ENCODE data around the gene TBCD. TPM values are rescaled to one million over a fixed set of nuclear protein-coding genes. Genes with fewer than 3 reads are reported as not detected.

TBCD gene
- total RNA-seq, 1 experiment from 2014 or later, result 29.6 TPM

- BruUV-seq (replicated peaks), result no TSS peak
- Histone ChIP-seq H3K27me3 (ENCODE audit: low read length) (no peaks in the 10 kb centered on the region), H3K4me3 (ENCODE audit: low read length) (no peak overlapping the region), H3K36me3 (ENCODE audit: low read depth, low read length) (no peaks in the 10 kb centered on the region), H2AFZ (ENCODE audit: low read length) (no peak overlapping the region), H3K27ac (ENCODE audit: low read length) (no peak overlapping the region), H3K9me3 (ENCODE audit: low read length) (no peaks in the 10 kb centered on the region), H4K20me1 (ENCODE audit: low read length) (no peaks in the 10 kb centered on the region), H3F3A (ENCODE audit: low read length, unreplicated experiment) (no peaks in the 10 kb centered on the region), H3K4me1 (ENCODE audit: insufficient read depth, low read length) (no peaks in the 10 kb centered on the region), H3K9ac (ENCODE audit: low read length) (no peak overlapping the region), H3K9me2 (replicated peaks; ENCODE audit: low read length) (no peaks in the 10 kb centered on the region), H3K4me2 (ENCODE audit: low read length) (no peak overlapping the region), H3K79me2 (ENCODE audit: low read length) (no peaks in the 10 kb centered on the region)
- DNase-seq, result no peak
- TF ChIP-seq EZH2 (IDR thresholded peaks at IDR 0.05; ENCODE audit: low read length, unreplicated experiment) (no peak), CTCF (conservative IDR thresholded peaks at IDR 0.05; ENCODE audit: low read depth, low read length) (no peak), EZH2phosphoT487 (IDR thresholded peaks at IDR 0.05; ENCODE audit: borderline replicate concordance, low read length) (no peak)
- intact Hi-C loops (cut with micrococcal nuclease), result no loop called here
- POLR2A ChIA-PET (ENCODE audit: unreplicated experiment), result no interaction called here
- CTCF ChIA-PET, result no interaction called here
- no peak for ATAC-seq
These were observed 93.4 kb downstream of the TBCD start for GRCh38 chr17:82845163-82845807.

- ChIA-PET CTCF (no interaction called here), POLR2A (ENCODE audit: unreplicated experiment) (no interaction called here)
- Histone ChIP-seq H2AFZ (ENCODE audit: low read length) (no peak overlapping the region), H3K9me2 (replicated peaks; ENCODE audit: low read length) (no peaks in the 10 kb centered on the region), H3K4me3 (ENCODE audit: low read length) (no peak overlapping the region), H4K20me1 (ENCODE audit: low read length) (no peaks in the 10 kb centered on the region), H3K79me2 (ENCODE audit: low read length) (no peaks in the 10 kb centered on the region), H3F3A (ENCODE audit: low read length, unreplicated experiment) (no peaks in the 10 kb centered on the region), H3K9me3 (ENCODE audit: low read length) (no peaks in the 10 kb centered on the region), H3K27me3 (ENCODE audit: low read length) (no peaks in the 10 kb centered on the region), H3K4me2 (ENCODE audit: low read length) (no peak overlapping the region), H3K4me1 (ENCODE audit: insufficient read depth, low read length) (no peaks in the 10 kb centered on the region), H3K9ac (ENCODE audit: low read length) (no peak overlapping the region), H3K36me3 (ENCODE audit: low read depth, low read length) (no peaks in the 10 kb centered on the region), H3K27ac (ENCODE audit: low read length) (no peak overlapping the region)
- BruUV-seq (replicated peaks), result no TSS peak
- intact Hi-C loops (cut with micrococcal nuclease), result no loop called here
- ATAC-seq, result no peak
- TF ChIP-seq EZH2phosphoT487 (IDR thresholded peaks at IDR 0.05; ENCODE audit: borderline replicate concordance, low read length) (no peak), EZH2 (IDR thresholded peaks at IDR 0.05; ENCODE audit: low read length, unreplicated experiment) (no peak), CTCF (conservative IDR thresholded peaks at IDR 0.05; ENCODE audit: low read depth, low read length) (no peak)
- no peak for DNase-seq
These were observed 94.3 kb downstream of the TBCD start for GRCh38 chr17:82846061-82846691.

GRCh38 chr17:82848022-82848592 is 96.2 kb downstream of the TBCD start:
- H3K9ac ChIP-seq (ENCODE audit: low read length), result no peak overlapping the region

More at GRCh38 chr17:82848022-82848592, 96.2 kb downstream of the TBCD start:
- Histone ChIP-seq H3K36me3 (ENCODE audit: low read depth, low read length) (no peaks in the 10 kb centered on the region), H3K4me1 (ENCODE audit: insufficient read depth, low read length) (no peaks in the 10 kb centered on the region), H3K27ac (ENCODE audit: low read length) (no peak overlapping the region), H3K4me3 (ENCODE audit: low read length) (no peak overlapping the region), H3K27me3 (ENCODE audit: low read length) (no peaks in the 10 kb centered on the region), H2AFZ (ENCODE audit: low read length) (no peak overlapping the region), H3K79me2 (ENCODE audit: low read length) (no peaks in the 10 kb centered on the region), H3K9me3 (ENCODE audit: low read length) (no peaks in the 10 kb centered on the region), H3K9me2 (replicated peaks; ENCODE audit: low read length) (no peaks in the 10 kb centered on the region), H3F3A (ENCODE audit: low read length, unreplicated experiment) (no peaks in the 10 kb centered on the region), H4K20me1 (ENCODE audit: low read length) (no peaks in the 10 kb centered on the region), H3K4me2 (ENCODE audit: low read length) (no peak overlapping the region)
- TF ChIP-seq EZH2 (IDR thresholded peaks at IDR 0.05; ENCODE audit: low read length, unreplicated experiment) (no peak), EZH2phosphoT487 (IDR thresholded peaks at IDR 0.05; ENCODE audit: borderline replicate concordance, low read length) (no peak), CTCF (conservative IDR thresholded peaks at IDR 0.05; ENCODE audit: low read depth, low read length) (no peak)
- intact Hi-C loops (cut with micrococcal nuclease), result no loop called here
- CTCF ChIA-PET, result no interaction called here
- DNase-seq (no peak), ATAC-seq (no peak)
- BruUV-seq (replicated peaks), result no TSS peak
- POLR2A ChIA-PET (ENCODE audit: unreplicated experiment), result no interaction called here
